ENCODE results near the gene EYS.
"Not testable (repeated sequence)": the region's sequence is repeated elsewhere in the genome, so short reads cannot be mapped to it uniquely, and the experiment has no call there.

EYS gene

GRCh38 chr6:64483956-64484499, 1223.0 kb downstream of the EYS start:
- no peak for DNase-seq (ENCODE audit: low spot score)

- DNase-seq (ENCODE audit: low spot score): no peak
These were observed 1224.4 kb downstream of the EYS start for GRCh38 chr6:64482631-64483030.

GRCh38 chr6:64479134-64479533, 1227.9 kb downstream of the EYS start:
- DNase-seq (ENCODE audit: low spot score): no peak

GRCh38 chr6:64477391-64477790, 1229.6 kb downstream of the EYS start:
- DNase-seq (ENCODE audit: low spot score): no peak

GRCh38 chr6:64476935-64477334, 1230.1 kb downstream of the EYS start:
- no peak for DNase-seq (ENCODE audit: low spot score)

GRCh38 chr6:64469405-64469804, 1237.6 kb downstream of the EYS start:
- not testable (repeated sequence) for DNase-seq (ENCODE audit: low spot score)

- no peak for DNase-seq (ENCODE audit: low spot score)
These were observed 1239.4 kb downstream of the EYS start for GRCh38 chr6:64467656-64468055.

GRCh38 chr6:64459411-64459944, 1247.5 kb downstream of the EYS start:
- DNase-seq (ENCODE audit: low spot score): no peak

- not testable (repeated sequence) for DNase-seq (ENCODE audit: low spot score)
These were observed 1258.9 kb downstream of the EYS start for GRCh38 chr6:64448101-64448500.

GRCh38 chr6:64445038-64445437, 1262.0 kb downstream of the EYS start:
- no peak for DNase-seq (ENCODE audit: low spot score)

- no peak for DNase-seq (ENCODE audit: low spot score)
These were observed 1267.8 kb downstream of the EYS start for GRCh38 chr6:64439274-64439673.

GRCh38 chr6:64437996-64438395, 1269.0 kb downstream of the EYS start:
- DNase-seq (ENCODE audit: low spot score): no peak

GRCh38 chr6:64429926-64430325, 1277.1 kb downstream of the EYS start:
- no peak for DNase-seq (ENCODE audit: low spot score)

- no peak for DNase-seq (ENCODE audit: low spot score)
These were observed 1278.8 kb downstream of the EYS start for GRCh38 chr6:64428186-64428585.

- DNase-seq (ENCODE audit: low spot score): no peak
These were observed 1291.1 kb downstream of the EYS start for GRCh38 chr6:64415926-64416325.

GRCh38 chr6:64411226-64411625, 1295.8 kb downstream of the EYS start:
- no peak for DNase-seq (ENCODE audit: low spot score)

GRCh38 chr6:64409948-64410347, 1297.1 kb downstream of the EYS start:
- no peak for DNase-seq (ENCODE audit: low spot score)

GRCh38 chr6:64404396-64404795, 1302.6 kb downstream of the EYS start:
- DNase-seq (ENCODE audit: low spot score): no peak

- no peak for DNase-seq (ENCODE audit: low spot score)
These were observed 1323.7 kb downstream of the EYS start for GRCh38 chr6:64383277-64383676.

GRCh38 chr6:64376394-64376793, 1330.6 kb downstream of the EYS start:
- DNase-seq (ENCODE audit: low spot score): no peak

GRCh38 chr6:64357430-64357829, 1349.6 kb downstream of the EYS start:
- DNase-seq (ENCODE audit: low spot score): no peak

GRCh38 chr6:64347411-64347810, 1359.6 kb downstream of the EYS start:
- DNase-seq (ENCODE audit: low spot score): no peak

GRCh38 chr6:64335195-64335594, 1371.8 kb downstream of the EYS start:
- DNase-seq (ENCODE audit: low spot score): no peak

GRCh38 chr6:64334636-64335035, 1372.4 kb downstream of the EYS start:
- DNase-seq (ENCODE audit: low spot score): no peak
